GM10847 (cell line): ENCODE results near the gene ORM2.
"Not testable (repeated sequence)": the region's sequence is repeated elsewhere in the genome, so short reads cannot be mapped to it uniquely, and the experiment has no call there.

ENCODE experiments used
- POLR2A ChIP-seq: IDR thresholded peaks from 2 replicates; pipeline ENCODE4 v1.6.1; 2011; ENCODE audit not compliant: insufficient read length; ENCODE audit errors: extremely low read depth

The ORM2 gene

GRCh38 chr9:114329625-114330022, at the start of gene ORM2:
ORM2 (plus strand) TSS chr9:114329869; CDS start chr9:114329905, 36 bp downstream.
- not testable (repeated sequence) for TF ChIP-seq POLR2A

- no peak for TF ChIP-seq POLR2A
Measured at GRCh38 chr9:114280636-114281472, 48.8 kb upstream of the ORM2 start.

GRCh38 chr9:114281473-114282103, 48.1 kb upstream of the ORM2 start:
- no peak for TF ChIP-seq POLR2A

GRCh38 chr9:114282104-114282485, 47.6 kb upstream of the ORM2 start:
- TF ChIP-seq POLR2A: no peak

- TF ChIP-seq POLR2A: no peak
Measured at GRCh38 chr9:114282507-114282906, 47.2 kb upstream of the ORM2 start.

- TF ChIP-seq POLR2A: no peak
Measured at GRCh38 chr9:114282926-114283325, 46.7 kb upstream of the ORM2 start.

GRCh38 chr9:114283551-114284111, 46.0 kb upstream of the ORM2 start:
- no peak for TF ChIP-seq POLR2A

- TF ChIP-seq POLR2A: no peak
Measured at GRCh38 chr9:114284316-114285060, 45.2 kb upstream of the ORM2 start.

- no peak for TF ChIP-seq POLR2A
Measured at GRCh38 chr9:114285166-114285867, 44.4 kb upstream of the ORM2 start.

GRCh38 chr9:114286146-114286679, 43.5 kb upstream of the ORM2 start:
- no peak for TF ChIP-seq POLR2A

- TF ChIP-seq POLR2A: no peak
Measured at GRCh38 chr9:114287001-114287762, 42.5 kb upstream of the ORM2 start.

- TF ChIP-seq POLR2A: no peak
Measured at GRCh38 chr9:114287763-114288192, 41.9 kb upstream of the ORM2 start.

GRCh38 chr9:114288193-114289091, 41.2 kb upstream of the ORM2 start:
- TF ChIP-seq POLR2A: no peak
